Progenitor cell of endocrine pancreas (in vitro differentiated cells): ENCODE results near the gene TRIM33. TPM values are rescaled to one million over a fixed set of nuclear protein-coding genes. Genes with fewer than 3 reads are reported as not detected.
A peak's percentile ranks its signal among the peaks of the same experiment; 100 is the strongest.

Experiments
- DNase-seq: peaks from one replicate; pipeline ENCODE4 v3.0.0; 2021; ENCODE audit warnings: low spot score; ENCODE audit not compliant: unreplicated experiment
- H3K27ac Mint-ChIP-seq: 2 replicates; pipeline ENCODE4 v1.8.0; 2021; ENCODE audit warnings: mild to moderate bottlenecking, moderate library complexity, mixed read lengths
- H3K27me3 Mint-ChIP-seq: 2 replicates; pipeline ENCODE4 v1.8.0; 2021; ENCODE audit warnings: mixed read lengths
- H3K36me3 Mint-ChIP-seq: 2 replicates; pipeline ENCODE4 v1.8.0; 2022; ENCODE audit warnings: mixed read lengths; ENCODE audit not compliant: insufficient read depth
- H3K4me1 Mint-ChIP-seq: 2 replicates; pipeline ENCODE4 v1.8.0; 2021; ENCODE audit warnings: low read depth, mixed read lengths
- H3K4me3 Mint-ChIP-seq: 2 replicates; pipeline ENCODE4 v1.8.0; 2021; ENCODE audit warnings: low read depth, mild to moderate bottlenecking, moderate library complexity, mixed read lengths
- H3K9me3 Mint-ChIP-seq: 2 replicates; pipeline ENCODE4 v1.8.0; 2021; ENCODE audit warnings: low read depth, mixed read lengths
- total RNA-seq: library from RNA; stranded (reverse); gene quantifications from 2 replicates; pipeline ENCODE4 v1.2.1, GENCODE V29; 2021
- TF ChIP-seq, protein P1 (sequence below): fragments of 200-600 bp; sonication (generic); IDR thresholded peaks from one replicate; pipeline ENCODE4 v1.5.0; 2021; ENCODE audit warnings: antibody characterized with exemption, mild to moderate bottlenecking; ENCODE audit not compliant: unreplicated experiment

Gene TRIM33
- total RNA-seq, 1 donor from 2014 or later: 66.5 TPM

- H3K4me3 Mint-ChIP-seq: no peak overlapping the region
- peaks cover 11% of the 10 kb centered on the region for H3K27me3 Mint-ChIP-seq
- H3K36me3 Mint-ChIP-seq: no peaks in the 10 kb centered on the region
- no peak overlapping the region for H3K27ac Mint-ChIP-seq
- DNase-seq: no peak
- H3K9me3 Mint-ChIP-seq: no peaks in the 10 kb centered on the region
- peaks cover 2% of the 10 kb centered on the region for H3K4me1 Mint-ChIP-seq
- TF ChIP-seq, protein P1, sequence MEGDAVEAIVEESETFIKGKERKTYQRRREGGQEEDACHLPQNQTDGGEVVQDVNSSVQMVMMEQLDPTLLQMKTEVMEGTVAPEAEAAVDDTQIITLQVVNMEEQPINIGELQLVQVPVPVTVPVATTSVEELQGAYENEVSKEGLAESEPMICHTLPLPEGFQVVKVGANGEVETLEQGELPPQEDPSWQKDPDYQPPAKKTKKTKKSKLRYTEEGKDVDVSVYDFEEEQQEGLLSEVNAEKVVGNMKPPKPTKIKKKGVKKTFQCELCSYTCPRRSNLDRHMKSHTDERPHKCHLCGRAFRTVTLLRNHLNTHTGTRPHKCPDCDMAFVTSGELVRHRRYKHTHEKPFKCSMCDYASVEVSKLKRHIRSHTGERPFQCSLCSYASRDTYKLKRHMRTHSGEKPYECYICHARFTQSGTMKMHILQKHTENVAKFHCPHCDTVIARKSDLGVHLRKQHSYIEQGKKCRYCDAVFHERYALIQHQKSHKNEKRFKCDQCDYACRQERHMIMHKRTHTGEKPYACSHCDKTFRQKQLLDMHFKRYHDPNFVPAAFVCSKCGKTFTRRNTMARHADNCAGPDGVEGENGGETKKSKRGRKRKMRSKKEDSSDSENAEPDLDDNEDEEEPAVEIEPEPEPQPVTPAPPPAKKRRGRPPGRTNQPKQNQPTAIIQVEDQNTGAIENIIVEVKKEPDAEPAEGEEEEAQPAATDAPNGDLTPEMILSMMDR: no peak
These were observed 161.0 kb downstream of the TRIM33 start for GRCh38 chr1:114349891-114350605.

DNA sequence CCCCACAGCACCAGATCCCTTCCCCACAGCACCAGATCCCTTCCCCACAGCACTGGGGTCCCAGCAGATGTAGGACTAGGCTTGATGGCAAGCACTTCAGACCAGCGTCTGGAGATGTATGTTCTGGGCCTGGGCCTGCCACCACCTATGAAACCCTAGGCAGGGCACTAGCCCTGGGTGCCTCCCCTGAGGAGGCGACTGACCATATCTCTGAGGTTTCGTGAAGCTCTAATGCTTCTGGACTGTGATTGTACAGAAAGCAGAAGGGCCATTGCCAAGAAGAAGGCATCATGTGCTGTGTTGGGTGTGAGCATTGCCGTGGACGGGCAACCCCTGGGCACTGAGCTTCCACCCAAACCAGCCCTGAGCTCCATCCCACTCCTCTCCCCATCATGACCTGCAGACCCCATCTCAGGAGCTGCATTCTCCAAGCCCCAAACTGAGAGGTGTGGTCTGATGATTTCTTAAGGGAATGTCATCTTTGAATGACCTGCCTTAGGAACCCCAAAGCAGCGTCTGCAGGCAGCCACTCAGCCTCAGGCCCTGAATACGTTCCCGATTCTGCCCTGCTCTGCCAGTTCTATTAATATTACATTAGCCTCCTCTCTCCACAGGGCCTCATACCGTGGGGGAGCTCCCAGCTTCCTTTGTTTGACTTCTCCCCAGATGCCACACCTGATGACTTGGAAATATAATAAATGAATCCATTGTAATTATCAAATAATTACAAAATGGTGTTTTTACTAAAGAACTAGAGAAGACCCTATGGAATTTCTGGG lies 163.4 kb downstream of the TRIM33 start:
- H3K4me3 Mint-ChIP-seq: no peak overlapping the region
- H3K4me1 Mint-ChIP-seq: peaks cover 2% of the 10 kb centered on the region
- no peak overlapping the region for H3K27ac Mint-ChIP-seq
- TF ChIP-seq, protein P1: no peak
- no peaks in the 10 kb centered on the region for H3K9me3 Mint-ChIP-seq
- DNase-seq: no peak
- H3K36me3 Mint-ChIP-seq: no peaks in the 10 kb centered on the region
- H3K27me3 Mint-ChIP-seq: peaks cover 13% of the 10 kb centered on the region

- TF ChIP-seq, protein P1: peak; percentile 100
- peak; percentile 99 for DNase-seq
- H3K27me3 Mint-ChIP-seq: peaks cover 11% of the 10 kb centered on the region
- H3K4me1 Mint-ChIP-seq: peaks cover 2% of the 10 kb centered on the region
- H3K27ac Mint-ChIP-seq: peak overlapping the region; percentile 95
- H3K4me3 Mint-ChIP-seq: peak overlapping the region; percentile 74
- H3K36me3 Mint-ChIP-seq: no peaks in the 10 kb centered on the region
- H3K9me3 Mint-ChIP-seq: no peaks in the 10 kb centered on the region
These were observed 164.4 kb downstream of the TRIM33 start for GRCh38 chr1:114346480-114347029.

GRCh38 chr1:114345930-114346479 lies 165.0 kb downstream of the TRIM33 start:
- no peaks in the 10 kb centered on the region for H3K36me3 Mint-ChIP-seq
- DNase-seq: peak; percentile 25
- H3K27me3 Mint-ChIP-seq: peaks cover 11% of the 10 kb centered on the region
- peak overlapping the region; percentile 95 for H3K27ac Mint-ChIP-seq
- H3K4me3 Mint-ChIP-seq: peak overlapping the region; percentile 74
- TF ChIP-seq, protein P1: no peak
- H3K9me3 Mint-ChIP-seq: no peaks in the 10 kb centered on the region
- H3K4me1 Mint-ChIP-seq: peaks cover 2% of the 10 kb centered on the region

DNA sequence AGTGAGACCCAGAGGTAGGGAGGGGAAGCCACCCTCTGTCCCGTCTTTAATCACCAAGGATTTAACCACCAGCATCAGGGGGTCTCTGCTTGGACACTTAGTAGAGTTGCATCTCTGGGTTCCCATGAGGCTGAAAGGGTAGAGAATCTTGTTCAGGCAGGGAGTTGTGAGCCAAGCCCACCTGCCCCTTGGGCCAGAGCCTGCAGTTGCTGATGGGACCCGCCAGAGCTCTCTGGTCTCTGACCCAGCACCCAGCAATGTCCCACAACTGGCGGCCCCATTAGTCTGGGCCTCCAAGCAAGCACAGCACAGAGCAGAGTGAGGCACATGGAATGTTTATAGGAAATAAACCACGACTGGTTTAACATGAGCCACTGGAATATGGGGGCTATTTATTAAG lies 166.3 kb downstream of the TRIM33 start:
- no peaks in the 10 kb centered on the region for H3K9me3 Mint-ChIP-seq
- no peak for DNase-seq
- H3K27ac Mint-ChIP-seq: no peak overlapping the region
- H3K4me1 Mint-ChIP-seq: peaks cover 2% of the 10 kb centered on the region
- no peak overlapping the region for H3K4me3 Mint-ChIP-seq
- TF ChIP-seq, protein P1: no peak
- H3K27me3 Mint-ChIP-seq: peaks cover 11% of the 10 kb centered on the region
- no peaks in the 10 kb centered on the region for H3K36me3 Mint-ChIP-seq
